ENCODE data around the gene CLIP1.
"Not testable (repeated sequence)": the region's sequence is repeated elsewhere in the genome, so short reads cannot be mapped to it uniquely, and the experiment has no call there.

CLIP1 gene

GRCh38 chr12:122421821-122422729 is at the start of gene CLIP1:
Gene CLIP1, minus strand, starts transcription at chr12:122422669. Its CDS starts 42,217 bp downstream, at chr12:122380452.
- no peak for DNase-seq

- no peak for DNase-seq
Measured at GRCh38 chr12:122471324-122472226, 49.1 kb upstream of the CLIP1 start.

DNA sequence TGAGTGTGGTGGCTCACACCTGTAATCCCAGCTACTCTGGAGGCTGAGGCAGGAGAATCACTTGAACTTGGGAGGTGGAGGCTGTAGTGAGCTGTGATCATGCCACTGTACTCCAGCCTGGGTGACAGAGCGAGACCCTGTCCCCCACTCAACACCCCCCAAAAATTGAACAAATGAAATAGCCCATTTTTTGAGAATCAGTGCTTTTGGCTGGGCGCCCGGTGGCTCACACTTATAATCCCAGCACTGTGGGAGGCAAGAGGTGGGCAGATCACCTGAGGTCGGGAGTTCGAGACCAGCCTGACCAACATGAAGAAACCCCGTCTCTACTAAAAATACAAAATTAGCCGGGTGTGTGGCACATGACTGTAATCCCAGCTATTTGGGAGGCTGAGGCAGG is 48.1 kb upstream of the CLIP1 start:
- DNase-seq = not testable (repeated sequence)

DNA sequence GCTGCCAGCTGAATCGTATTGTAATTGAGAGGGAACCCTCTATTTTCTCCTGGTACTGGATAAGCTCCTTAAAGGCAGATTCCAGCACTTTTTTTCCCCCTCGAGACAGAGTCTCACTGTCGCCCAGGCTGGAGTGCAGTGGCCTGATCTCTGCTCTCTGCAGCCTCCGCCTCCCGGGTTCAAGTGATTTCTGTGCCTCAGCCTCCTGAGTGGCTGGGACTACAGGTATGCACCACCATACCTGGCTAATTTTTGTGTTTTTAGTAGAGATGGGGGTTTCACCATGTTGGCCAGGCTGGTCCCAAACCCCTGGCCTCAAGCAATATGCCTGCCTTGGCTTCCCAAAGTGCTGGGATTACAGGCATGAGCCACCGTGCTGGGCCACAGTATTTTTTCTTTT is 47.4 kb upstream of the CLIP1 start:
- DNase-seq = not testable (repeated sequence)

GRCh38 chr12:122467983-122468382 is 45.5 kb upstream of the CLIP1 start:
- no peak for DNase-seq

DNA sequence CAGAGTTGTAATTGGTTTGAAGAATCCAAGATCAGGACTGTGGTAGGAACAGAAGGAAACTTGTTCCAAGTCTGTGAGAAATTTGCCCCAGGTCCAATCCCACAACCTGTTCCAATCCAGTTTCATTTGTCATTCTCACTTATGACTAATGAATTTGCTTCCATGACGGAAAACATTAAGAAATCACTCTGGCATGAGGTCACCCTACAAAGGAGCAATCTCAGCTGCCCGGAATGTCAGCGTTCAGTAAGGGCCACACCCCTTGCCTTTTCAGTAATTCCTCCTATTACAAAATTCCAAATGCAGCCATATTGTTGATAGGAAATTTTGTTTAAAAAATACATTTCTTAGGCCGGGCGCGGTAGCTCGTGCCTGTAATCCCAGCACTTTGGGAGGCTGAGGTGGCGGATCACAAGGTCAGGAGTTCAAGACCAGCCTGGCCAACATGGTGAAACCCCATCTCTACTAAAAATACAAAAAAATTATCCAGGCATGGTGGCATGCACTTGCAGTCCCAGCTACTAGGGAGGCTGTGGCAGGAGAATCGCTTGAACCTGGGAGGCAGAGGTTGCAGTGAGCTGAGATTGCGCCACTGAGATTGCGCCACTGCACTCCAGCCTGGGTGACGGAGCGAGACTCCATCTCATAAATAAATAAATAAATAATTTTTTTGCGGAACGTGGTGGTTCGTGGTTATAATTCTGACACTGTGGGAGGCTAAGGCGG is 42.0 kb upstream of the CLIP1 start:
- not testable (repeated sequence) for DNase-seq

GRCh38 chr12:122460641-122461040 is 38.2 kb upstream of the CLIP1 start:
- no peak for DNase-seq

- no peak for DNase-seq
Measured at GRCh38 chr12:122460061-122460460, 37.6 kb upstream of the CLIP1 start.

DNA sequence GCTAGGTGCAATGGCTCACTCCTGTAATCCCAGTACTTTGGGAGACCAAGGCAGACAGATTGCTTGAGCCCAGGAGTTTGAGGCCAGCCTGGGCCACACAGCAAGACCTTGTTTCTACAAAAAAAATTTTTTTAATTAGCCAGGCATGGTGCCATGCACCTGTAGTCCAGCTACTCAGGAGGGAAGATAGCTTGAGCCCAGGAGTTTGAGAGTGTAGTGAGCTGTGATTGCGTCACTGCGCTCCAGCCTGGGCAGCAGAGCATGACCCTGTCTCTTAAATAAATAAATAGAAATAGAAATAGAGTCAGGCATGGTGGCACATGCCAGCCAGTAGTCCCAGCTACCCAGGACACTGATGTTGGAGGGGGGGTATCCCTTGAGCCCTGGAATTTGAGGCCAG is 36.7 kb upstream of the CLIP1 start:
- DNase-seq = no peak

DNA sequence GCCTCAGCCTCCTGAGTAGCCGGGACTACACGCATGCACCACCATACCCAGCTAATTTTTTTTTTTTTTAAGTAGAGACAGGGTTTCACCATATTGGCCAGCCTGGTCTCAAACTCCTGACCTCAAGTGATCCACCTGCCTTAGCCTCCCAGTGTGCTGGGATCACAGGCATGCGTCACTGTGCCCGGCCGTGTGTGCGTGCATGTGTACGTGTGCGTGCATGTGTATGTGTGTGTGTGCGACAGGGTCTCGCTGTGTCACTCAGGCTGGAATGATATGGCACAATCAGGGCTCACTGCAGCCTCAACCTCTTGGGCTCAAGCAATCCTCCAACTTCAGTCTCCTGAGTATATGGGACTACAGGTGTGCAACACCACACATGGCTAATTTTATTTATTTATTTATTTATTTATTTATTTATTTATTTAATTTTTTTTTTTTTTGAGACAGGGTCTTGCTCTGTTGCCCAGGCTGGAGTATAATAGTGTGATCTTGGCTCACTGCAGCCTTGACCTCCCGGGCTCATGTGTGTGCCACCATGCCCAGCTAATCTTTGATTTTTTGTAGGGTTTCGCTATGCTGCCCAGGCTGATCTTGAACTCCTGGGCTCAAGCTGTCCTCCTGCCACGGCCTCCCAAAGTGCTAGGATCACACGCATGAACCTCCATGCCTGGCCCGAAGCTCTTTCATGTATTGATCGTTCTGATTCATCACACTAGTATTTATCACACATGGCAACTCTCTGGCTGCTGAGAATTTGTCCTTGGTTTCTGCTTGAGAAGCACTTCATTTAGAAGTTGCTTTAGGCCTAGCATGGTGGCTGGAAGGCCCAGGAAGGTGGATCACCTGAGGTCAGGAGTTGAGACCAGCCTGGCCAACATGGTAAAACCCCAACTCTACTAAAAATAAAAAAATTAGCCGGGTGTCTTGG is 35.9 kb upstream of the CLIP1 start:
- no peak for DNase-seq

DNA sequence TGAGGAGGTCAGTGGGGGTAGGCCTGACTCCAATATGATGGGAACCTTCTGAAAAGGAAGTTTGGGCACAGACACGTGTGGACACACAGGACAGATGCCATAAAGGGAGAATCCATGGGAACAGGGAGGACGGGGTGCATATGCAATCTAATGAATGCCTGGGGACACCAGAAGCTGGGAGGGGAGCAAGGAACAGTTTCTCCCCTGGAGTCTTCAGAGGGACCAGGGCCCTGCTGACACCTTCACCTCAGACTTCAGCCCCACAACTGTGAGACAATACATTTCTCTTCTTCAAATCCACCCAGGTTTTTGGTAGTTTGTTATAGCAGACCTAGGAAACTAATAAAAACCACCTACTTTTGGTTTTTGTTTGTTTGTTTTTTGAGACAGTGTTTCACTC is 35.2 kb upstream of the CLIP1 start:
- DNase-seq = no peak

DNA sequence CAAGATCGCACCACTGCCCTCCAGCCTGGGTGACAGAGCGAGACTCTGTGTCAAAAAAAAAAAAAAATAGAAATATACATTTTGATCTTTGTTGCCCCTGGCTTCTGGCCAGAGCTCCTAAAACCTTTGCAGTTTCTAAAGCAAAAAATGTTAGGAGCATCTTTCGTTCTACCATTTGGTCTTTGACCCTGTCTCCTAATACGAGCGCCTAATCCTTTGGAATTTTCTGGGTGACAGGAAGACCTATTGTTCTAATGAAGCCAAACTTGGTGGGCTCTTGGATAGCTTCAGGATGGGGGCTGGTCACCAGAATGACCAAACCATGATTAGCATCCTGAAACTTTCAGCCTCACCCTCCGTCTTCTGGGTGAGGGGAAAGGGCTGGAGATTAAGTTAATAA is 32.3 kb upstream of the CLIP1 start:
- DNase-seq = no peak

GRCh38 chr12:122454250-122454721 is 31.8 kb upstream of the CLIP1 start:
- no peak for DNase-seq

DNA sequence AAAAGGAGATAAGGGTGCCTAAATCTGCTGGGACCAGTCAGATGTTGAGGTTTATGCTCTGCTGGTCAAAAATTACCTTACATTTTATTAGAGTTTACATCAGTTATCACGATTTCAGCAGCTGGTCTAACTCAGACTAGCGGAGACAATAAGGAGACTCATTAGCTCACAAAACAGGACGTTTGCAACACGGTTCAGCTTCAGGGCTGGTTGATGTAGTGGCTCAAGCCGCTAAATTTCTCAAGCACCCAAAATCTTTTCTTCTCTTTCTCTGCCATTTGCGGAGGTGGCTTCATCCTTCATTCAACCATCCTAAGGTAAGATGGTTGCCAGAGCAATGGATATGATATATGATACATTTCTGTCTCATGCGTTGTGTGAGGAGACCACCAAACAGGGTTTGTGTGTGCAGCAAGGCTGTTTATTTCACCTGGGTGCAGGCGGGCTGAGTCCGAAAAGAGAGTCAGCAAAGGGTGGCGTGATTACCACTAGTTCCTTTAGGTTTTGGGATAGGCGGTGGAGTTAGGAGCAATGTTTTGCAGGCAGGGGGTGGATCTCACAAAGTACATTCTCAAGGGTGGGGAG is 30.3 kb upstream of the CLIP1 start:
- no peak for DNase-seq

GRCh38 chr12:122449317-122449716 is 26.8 kb upstream of the CLIP1 start:
- DNase-seq = no peak

DNA sequence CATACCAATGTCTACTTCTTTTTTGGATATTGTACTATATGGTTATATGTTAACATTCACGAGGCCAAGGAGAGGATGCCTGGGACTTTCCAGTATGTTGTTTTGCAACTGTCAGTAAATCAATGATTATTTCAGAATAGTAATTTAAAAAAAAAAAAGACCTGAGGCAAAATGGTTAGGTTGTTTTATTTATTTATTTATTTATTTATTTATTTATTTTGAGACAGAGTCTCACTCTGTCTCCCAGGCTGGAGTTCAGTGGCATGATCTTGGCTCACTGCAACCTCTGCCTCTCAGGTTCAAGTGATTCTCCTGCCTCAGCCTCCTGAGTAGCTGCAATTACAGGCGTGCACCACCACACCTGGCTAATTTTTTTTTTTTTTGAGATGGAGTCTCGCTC is 25.4 kb upstream of the CLIP1 start:
- not testable (repeated sequence) for DNase-seq

DNA sequence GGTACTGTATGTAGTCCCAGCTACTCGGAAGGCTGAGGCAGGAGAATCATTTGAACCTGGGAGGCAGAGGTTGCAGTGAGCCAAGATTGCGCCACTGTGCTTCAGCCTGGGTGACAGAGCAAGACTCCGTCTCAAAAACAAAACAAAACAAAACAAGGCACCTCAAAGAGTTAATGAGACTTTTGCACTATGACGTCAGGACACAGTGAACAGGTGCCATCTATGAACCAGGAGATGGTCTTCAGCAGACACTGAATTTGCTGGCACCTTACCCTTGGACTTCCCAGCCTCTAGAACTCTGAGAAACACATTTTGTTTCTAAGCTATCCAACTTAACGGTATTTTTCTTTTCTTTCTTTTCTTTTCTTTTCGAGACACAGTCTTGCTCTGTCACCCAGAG is 23.9 kb upstream of the CLIP1 start:
- DNase-seq = not testable (repeated sequence)

- DNase-seq = not testable (repeated sequence)
Measured at GRCh38 chr12:122444071-122444470, 21.6 kb upstream of the CLIP1 start.

- DNase-seq = not testable (repeated sequence)
Measured at GRCh38 chr12:122438822-122439221, 16.4 kb upstream of the CLIP1 start.

- no peak for DNase-seq
Measured at GRCh38 chr12:122437656-122438121, 15.2 kb upstream of the CLIP1 start.

DNA sequence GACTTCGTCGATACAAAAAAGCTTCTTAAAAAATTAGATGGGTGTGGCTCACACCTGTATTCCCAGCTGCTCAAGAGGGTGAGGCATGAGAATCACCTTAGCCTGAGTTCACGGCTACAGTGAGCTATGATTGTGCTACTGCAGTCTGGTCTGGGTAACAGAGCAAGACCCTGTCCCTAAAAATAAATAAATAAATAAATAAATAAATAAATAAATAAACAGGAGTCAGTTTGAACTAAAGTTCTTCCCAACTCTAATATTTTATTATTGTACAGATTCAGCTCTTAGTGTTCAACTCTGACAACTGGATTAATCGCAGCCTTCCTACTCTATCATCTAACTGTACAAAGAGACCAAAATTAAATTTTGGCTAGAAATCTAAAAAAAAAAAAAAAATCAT is 12.7 kb upstream of the CLIP1 start:
- DNase-seq = no peak

Data from cortex of kidney (tissue), 1 donor.